HG02870 (cell line): Measurements from ENCODE around the gene SCG5.

ENCODE experiments used
- ATAC-seq: cut with Tn5 transposase; IDR thresholded peaks from one replicate; pipeline ENCODE4 v1.9.1; 2021; ENCODE audit warnings: mild to moderate bottlenecking, moderate library complexity; ENCODE audit not compliant: unreplicated experiment

The SCG5 gene

DNA sequence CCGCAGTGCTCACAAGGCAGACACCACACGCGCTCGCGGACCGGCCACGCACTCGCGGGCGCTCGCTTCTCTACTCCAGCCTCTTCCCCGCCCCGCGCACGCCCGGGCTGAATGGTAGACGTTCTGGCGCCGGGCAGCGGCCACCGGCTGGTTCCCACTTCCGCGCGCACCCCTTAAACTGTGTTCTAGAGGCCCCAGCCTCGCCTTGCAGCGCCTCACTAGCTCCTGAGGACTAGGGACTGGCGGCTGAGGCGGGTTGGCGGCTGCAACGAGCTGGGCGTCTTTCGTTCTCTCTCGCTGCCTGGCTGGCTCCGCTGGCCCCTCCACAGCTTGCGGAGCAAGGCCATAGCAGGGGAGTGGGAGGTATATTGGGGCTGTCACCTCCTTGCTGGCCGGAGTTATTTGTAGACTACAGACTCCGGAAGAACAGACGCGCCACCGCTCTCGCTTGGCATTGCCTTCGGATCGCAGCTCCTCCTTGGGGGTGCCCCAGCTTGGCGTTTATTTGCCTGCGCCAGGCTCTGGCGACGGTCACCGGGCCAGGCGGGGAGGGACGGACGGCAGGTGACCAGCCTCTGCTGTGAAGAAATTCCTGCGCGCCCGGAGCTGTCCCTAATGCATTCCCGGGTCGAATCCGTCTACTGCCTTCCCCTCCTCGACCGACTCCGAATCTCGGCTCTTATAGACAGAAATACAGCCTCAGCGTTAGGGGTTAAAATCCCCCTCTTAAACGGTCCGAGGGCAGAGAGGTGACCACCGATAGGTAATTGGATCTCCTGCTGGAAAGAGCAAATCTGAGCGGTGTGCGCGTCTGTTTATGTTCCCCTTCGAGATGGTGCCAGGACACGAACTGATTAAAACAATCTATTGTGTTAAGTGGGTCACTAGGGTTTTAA is 77.6 kb downstream of the SCG5 start:
- ATAC-seq, result no peak

DNA sequence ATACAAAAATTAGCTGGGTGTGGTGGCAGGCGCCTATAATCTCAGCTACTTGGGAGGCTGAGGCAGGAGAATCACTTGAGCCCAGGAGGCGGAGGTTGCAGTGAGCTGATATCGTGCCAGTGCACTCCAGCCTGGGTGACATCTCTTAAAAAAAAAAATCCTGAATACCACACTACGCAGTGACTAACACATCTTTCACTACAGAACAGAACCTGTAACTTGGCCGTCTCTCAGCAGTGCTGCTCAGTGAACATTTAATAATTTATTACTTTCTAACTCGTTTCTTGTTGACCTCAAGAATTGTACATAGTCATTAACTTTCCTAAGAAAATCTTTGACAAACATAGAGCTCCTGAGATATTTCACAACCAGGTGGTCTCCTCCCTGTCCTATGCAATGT is 80.1 kb downstream of the SCG5 start:
- no peak for ATAC-seq

DNA sequence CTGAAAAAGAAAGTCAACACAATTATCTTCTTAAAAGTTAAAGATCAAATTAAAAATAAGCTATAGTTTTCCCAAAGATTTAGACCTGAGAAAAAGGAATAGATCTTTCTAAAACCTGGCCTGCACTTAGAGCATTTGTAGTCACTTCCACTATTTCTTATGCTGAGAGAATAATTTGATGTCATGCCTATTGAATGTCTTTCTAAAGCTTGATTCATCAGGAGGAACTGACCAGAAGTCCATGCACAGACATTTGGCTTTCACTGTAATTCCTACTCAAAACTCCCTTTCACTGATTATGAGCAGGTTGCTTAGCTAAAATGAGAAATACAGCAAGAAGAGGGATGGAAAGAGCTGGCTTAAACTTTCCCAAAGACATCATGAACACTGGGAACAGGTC is 80.6 kb downstream of the SCG5 start:
- ATAC-seq, result no peak

DNA sequence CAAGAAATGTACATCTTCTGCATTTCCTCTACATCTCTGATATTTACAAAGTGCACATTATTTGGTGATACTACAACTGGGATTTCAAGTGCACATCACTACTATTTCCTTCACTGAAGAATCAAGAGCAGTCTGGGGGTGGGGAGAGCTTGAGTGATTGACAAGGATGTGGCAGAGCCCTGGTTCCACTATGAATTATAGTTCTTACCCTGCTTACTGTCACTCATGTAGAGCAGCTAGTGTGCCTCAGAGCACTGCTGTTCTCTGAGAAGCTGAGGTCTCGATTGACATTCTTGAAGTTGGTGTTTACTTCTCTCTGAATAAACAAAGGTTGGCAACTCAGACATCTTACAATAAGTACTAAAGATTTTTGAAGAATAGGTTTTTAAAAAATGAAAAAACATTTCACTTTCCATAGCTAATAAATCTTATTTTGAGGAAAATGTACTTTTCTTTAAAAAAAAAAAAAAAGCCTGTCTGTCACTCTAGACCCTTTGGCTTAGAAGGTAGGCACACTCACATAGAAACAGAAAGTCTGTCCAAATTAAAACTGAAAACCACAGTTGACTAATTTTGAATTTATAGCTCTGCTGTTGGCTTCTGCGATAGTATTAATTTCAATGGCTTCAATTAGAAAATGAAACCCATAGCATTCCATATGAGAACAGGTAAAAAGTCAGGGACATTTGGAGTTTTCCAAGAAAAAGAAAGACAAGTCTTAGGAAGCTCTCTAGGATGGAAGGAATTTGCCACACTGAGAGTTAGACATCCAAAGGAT is 81.8 kb downstream of the SCG5 start:
- ATAC-seq, result peak; percentile 92

DNA sequence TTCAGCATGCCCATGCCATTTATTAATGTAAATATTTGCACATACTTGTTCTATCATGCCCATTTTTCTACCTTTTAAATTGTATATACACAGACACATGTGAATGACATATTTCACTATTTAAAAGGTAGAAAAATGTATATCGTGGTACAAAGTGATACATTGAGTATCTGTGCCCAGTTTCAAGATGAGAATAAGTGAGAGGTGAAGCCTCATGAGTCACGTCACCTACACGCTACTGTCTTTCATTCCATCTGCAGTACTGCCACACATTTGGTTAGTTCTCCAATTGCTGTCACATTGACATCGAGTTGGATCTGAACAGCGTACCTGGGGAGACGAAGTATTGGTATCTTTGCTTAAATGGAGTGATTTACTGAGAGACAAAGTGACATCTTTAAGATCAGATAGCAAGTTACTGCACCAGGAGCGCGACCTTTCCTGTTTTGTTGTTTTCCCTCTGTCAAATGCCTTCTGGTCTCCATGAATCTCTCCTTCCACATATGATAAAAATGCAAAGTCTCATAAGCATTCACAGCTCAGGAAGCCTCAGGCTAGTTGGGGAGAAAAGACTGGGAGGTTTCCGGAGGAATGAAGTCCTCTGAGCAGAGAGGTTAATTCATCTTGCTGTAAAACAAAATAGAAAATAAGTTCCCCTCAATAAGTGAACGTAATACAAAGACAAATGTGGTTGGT is 88.3 kb downstream of the SCG5 start:
- ATAC-seq, result no peak

DNA sequence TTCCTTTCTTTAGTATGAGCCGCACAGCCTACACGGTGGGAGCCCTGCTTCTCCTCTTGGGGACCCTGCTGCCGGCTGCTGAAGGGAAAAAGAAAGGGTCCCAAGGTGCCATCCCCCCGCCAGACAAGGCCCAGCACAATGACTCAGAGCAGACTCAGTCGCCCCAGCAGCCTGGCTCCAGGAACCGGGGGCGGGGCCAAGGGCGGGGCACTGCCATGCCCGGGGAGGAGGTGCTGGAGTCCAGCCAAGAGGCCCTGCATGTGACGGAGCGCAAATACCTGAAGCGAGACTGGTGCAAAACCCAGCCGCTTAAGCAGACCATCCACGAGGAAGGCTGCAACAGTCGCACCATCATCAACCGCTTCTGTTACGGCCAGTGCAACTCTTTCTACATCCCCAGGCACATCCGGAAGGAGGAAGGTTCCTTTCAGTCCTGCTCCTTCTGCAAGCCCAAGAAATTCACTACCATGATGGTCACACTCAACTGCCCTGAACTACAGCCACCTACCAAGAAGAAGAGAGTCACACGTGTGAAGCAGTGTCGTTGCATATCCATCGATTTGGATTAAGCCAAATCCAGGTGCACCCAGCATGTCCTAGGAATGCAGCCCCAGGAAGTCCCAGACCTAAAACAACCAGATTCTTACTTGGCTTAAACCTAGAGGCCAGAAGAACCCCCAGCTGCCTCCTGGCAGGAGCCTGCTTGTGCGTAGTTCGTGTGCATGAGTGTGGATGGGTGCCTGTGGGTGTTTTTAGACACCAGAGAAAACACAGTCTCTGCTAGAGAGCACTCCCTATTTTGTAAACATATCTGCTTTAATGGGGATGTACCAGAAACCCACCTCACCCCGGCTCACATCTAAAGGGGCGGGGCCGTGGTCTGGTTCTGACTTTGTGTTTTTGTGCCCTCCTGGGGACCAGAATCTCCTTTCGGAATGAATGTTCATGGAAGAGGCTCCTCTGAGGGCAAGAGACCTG is 89.5 kb downstream of the SCG5 start:
- no peak for ATAC-seq

DNA sequence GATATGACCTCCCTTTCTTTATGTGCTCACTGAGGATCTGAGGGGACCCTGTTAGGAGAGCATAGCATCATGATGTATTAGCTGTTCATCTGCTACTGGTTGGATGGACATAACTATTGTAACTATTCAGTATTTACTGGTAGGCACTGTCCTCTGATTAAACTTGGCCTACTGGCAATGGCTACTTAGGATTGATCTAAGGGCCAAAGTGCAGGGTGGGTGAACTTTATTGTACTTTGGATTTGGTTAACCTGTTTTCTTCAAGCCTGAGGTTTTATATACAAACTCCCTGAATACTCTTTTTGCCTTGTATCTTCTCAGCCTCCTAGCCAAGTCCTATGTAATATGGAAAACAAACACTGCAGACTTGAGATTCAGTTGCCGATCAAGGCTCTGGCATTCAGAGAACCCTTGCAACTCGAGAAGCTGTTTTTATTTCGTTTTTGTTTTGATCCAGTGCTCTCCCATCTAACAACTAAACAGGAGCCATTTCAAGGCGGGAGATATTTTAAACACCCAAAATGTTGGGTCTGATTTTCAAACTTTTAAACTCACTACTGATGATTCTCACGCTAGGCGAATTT is 91.2 kb downstream of the SCG5 start:
- ATAC-seq, result no peak

DNA sequence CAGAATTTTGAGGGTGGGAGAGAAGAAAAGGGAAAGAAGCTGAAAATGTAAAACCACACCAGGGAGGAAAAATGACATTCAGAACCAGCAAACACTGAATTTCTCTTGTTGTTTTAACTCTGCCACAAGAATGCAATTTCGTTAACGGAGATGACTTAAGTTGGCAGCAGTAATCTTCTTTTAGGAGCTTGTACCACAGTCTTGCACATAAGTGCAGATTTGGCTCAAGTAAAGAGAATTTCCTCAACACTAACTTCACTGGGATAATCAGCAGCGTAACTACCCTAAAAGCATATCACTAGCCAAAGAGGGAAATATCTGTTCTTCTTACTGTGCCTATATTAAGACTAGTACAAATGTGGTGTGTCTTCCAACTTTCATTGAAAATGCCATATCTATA is 91.8 kb downstream of the SCG5 start:
- ATAC-seq, result no peak

DNA sequence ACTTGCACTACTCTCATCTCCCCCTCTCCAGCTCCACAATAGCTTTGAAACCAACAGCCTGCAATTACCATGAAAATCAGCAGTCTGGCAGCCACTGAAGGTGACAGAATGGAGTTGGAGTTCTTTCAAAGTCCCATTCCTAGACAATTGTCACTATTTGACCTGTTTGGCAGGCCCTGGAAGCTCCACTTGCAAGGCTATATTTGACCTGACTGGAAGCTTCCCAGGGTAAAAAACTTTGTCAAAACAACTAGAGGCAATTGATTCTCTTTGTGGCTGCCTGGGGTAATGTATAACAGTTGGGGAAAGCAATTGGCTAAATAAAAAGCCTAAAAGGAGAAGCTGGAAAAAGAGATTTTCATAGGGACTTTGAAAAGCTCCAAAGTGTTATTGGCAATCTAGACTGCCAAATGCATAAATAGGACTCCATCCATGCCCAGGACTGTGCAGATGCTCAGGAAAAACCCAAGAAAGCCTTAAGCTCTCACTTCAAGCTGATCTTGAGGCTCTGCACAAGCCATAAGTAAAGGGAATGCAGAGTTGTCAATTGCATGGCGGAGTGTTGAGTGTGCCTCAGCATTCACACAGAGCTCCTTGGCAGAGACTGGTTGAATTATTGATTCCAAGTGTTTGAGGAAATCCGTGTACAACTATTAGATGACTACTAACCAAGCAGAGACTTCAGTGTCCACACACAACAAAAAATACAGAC is 94.6 kb downstream of the SCG5 start:
- ATAC-seq, result no peak

DNA sequence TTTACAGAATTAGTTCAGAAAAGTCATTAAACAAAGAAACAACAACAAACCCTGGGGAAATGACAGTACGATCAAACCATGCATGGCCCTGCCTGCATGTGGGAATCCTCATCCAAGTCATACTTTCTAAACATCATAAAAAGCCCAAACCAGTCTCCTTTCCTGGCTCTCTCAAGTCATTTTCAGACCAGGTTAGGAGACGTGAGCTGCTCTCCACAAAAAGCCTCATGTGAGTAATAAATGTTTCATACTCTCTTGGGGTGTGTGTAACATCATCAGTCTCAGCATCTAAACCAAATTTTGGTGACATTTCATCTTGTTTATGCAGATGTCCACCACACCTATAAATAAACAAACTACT is 95.2 kb downstream of the SCG5 start:
- ATAC-seq, result no peak

DNA sequence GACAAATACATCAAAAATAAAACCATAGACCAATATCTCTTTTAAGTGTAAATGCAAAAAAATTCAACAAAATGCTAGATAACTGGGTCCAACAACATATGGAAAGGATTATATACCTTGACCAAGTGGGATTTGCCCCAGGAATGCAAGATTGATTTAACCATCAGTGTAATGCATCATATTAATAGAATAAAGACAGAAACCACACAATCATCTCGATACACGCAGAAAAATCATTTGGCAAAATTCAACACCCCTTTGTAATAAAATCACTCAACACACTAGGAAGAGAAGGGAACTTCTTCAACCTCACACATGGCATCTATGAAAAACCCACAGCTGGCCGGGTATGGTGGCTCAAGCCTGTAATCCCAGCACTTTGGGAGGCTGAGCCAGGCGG is 95.8 kb downstream of the SCG5 start:
- no peak for ATAC-seq

DNA sequence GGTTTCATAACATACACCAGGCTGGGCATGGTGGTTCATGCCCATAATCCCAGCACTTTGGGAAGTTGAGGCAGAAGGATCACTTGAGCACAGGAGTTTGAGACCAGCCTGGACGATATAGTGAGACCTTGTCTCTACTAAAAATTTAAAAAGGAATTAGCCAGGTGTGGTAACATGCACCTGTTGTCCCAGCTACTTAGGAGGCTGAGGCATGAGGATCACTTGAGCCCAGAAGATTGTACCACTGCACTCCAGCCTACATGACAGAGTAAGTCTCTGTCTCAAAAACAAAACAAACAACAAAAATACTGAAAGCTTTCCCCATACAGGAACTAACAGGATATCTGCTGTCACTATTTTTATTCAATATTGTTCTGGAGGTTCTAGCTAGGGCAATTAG is 97.2 kb downstream of the SCG5 start:
- no peak for ATAC-seq

DNA sequence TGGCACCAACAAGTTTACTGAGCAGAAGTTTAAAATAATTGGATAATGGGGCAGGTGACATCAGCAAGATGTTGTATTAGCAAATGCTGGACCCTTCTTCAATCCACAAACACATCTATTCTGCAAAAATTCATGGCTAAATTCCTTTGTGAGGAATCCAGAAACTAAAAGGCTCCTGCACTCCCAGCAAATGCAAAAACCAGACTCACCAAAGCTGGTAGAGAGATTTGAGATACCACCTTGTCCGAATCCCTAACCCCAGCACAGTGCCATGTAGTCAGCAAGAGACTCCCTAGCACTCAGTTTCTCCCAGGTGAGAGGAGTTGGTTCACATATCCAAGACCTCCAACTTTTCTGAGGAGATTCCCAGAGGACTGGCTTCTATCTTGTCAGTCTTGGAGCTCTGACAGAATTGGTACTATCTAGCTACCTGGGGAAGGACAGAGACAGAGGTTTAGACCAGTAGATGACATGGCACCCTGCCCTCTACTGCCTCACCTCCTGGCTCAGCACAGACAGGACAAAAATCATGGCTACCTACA is 98.1 kb downstream of the SCG5 start:
- ATAC-seq, result no peak

DNA sequence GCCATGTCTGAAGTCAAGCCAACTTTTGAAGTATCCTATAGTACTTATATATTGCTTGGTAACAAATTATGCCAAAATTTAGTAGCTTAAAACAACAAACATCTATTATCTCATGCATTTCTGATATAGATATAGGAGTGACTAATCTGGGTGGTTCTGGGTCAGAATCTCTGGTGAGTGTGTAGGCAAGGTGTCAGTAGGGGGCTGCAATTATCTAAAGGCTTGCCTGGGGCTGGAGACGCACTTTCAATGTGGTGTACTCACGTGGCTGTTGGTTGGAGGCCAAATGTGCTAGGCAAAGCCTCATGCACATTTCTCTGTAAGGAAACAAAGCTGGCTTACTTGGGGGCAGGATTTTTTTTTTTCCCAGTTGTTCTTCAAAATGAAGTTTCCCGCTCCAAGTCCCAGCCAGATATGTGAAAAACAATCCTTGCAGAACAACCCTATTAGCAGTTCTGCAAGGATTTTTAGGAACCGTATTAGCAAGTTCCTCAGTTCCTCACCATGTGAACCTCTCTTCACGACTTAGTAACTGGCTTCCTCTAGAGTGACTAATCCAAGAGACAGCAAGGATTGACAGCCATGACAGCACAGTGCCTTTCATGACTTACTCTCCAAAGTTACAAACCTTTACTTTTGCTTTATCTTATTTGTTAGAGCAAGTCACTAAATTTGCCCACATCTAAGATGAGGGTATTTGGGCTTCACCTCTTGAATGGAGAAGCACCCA is 102.1 kb downstream of the SCG5 start:
- no peak for ATAC-seq

DNA sequence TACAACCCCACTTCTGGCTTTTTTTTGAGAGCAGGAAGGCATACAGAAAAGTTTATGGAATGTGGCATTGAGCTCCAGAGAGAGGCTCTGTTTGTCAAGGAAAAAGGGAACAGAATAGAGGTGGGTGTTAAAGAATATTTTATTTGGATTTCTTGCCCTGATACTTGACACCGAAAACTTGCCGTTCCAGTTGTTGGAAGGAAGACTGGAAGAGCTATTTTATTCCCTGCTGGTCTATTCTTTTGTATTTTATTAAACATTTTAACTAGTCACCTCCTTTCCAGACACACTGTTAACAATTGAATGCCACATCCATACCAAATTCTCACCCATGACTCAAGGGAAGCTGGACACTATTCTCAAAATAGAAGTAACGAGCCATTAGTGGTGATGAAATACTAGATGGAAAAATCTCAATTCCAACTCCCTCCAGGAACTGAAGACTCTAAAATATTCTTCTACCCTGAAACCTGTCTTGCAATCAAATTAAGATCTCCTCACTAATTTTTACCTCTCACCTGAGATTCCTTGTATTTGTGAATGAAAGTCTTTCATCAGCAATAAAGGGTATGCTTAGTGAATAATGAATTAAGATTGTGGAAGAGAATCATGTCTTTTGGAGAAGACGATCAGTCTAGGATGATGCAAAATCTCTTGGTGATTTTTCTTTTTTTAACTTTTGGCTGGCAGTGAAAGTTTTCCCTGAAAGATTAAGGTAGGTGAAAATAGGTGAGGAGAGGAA is 104.8 kb downstream of the SCG5 start:
- ATAC-seq, result no peak
